HG02610 (cell line): Measurements from ENCODE around the gene SREK1IP1.
A peak's percentile ranks its signal among the peaks of the same experiment; 100 is the strongest.

Source experiments
- ATAC-seq: cut with Tn5 transposase; IDR thresholded peaks from one replicate; pipeline ENCODE4 v1.9.1; 2021; ENCODE audit warnings: mild to moderate bottlenecking, moderate library complexity; ENCODE audit not compliant: unreplicated experiment

Gene SREK1IP1

DNA sequence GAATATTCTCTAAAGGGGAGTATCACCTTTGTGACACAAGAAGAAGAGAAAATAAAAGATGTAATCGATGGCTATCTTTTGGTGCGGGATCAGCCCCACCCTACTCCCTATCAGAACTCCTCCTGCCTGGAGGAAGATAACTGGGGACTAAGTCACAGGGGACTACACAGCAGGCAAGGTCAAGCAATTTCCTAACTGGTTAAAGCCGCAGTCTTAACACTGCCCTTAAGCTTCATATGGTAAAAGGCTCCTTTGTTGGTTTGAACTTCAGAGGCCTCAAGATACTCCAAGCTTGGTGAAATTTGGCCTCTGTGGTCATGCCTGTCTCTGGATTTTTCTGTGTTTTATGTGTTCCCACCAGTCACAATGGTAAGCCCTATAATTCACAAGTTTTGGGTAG, 79.5 kb downstream of the SREK1IP1 start:
- ATAC-seq, result no peak

DNA sequence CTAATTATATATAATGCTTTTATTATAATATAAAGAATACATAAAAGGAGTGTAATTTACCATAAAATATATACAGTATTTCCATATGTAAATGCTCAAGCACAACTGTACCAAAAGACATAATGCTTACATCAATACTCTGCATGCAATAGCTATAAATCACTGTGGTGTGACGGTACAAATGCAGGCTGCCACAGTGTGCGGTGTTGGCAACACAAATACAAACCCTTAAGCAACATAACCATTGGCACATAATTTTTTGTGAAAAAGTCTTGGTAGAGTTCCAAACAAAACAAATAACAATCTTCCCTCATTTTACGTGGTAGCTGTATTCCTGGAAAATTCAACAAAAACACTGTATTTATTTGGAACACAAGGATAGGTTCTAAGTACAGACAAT, 80.1 kb downstream of the SREK1IP1 start:
- ATAC-seq, result no peak

DNA sequence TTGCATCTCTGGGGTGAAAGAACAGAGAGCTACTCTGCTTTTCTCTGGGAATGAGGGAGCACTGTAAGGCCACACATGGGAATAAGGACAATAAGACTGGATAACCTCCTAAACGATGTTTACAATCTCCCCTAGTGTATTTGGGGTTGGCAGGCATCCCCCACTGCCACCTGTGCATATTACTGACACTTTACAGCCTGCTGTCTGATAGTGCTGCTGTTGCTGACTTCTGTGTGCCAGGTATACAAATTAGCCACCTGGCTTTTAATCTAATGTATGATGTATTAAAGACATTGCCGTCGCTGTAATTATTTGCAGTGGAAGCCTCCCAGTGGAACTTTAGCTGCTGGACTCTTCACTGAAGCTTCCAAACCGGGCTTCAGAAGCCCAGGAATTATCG, 82.6 kb downstream of the SREK1IP1 start:
- no peak for ATAC-seq

DNA sequence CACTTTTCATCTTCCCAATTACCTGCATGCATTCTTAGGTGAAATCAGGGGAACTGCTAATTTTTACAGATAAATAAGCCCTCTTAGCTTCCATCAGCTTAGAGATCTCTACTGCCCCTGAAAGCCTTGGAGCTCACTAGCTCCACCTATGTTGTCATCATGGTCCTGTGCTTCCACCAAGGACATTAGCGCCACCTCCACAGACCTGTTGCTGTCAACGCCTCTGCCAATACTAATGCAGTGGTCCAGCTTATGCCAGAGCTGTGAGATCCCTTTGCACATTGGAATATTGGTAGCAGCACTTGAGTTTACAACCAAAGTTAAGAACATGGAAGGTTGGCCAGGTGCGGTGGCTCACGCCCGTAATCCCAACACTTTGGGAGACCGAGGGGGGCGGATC, 85.9 kb downstream of the SREK1IP1 start:
- no peak for ATAC-seq

DNA sequence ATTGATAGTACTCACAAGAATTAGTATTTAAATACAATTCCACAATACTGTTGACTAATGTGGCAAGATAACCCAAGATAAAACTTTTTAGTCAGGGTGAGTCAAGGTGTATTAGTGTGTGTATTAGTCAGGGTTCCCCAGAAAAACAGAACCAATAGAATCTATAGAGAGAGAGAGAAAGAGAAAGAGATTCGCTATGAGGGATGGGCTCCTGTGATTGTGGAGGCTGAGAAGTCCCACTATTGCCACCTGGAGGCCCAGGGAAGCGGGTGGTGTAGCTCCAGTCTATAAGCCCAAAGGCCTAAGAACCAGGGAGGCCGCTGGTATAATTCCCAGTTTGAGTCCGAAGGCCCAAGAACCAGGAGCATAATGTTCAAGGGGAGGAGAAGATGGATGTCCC, 88.2 kb downstream of the SREK1IP1 start:
- no peak for ATAC-seq

DNA sequence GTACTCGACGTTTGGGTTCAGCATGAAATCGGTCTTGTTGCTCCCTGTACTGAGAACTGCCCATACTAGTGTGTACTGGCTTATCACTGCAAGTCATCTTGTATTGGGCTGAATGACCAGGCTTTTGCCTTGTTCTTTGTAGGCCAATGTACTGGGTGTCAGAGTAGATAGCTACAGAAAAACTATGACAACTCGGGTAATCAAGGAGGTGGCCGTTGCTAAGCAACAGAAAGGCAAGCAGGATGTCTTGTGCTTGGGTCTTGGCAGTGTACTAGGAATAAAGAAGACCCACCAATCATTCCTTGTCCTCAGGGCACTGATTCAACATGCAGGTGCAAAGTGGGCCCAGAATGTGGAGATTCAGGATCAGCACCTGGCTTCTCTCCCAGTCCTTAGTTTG, 90.1 kb downstream of the SREK1IP1 start:
- no peak for ATAC-seq

DNA sequence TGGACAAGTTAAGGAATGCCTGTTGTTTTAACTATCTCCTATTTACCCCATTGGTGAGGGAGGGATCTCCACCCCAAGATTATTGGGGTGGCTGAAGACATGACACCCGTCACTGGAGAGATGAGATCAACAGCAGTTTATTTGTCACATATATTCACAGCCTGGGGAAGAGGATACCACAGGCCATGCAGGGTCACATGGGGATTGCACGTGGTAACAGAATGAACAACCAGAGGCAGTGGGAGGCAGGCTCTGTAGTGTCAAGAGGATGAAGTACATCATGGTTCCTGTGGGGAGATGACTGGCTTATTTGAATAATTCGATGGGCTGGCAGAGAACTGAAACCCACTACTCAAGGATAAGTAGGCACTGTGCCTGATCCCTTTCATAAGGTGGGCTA, 96.8 kb downstream of the SREK1IP1 start:
- peak; percentile 62 for ATAC-seq

DNA sequence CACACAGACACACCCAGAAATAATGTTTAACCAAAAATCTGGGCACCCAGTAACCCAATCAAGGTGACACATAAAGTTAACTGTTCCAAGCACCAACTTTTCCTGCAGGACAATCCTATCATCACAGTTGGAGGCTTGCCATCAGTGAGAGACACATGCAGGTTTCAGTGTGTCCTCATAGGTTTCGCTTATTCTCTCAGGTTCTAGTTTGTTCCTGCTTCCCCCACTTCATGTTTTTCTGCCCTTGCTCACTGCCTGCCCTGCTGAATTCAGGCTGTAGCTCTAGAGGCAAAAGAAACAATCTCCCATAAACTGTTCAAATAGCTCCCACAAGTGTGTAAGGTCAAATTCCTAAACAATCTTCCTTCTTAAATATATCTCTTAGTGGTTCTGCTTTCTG, 98.2 kb downstream of the SREK1IP1 start:
- no peak for ATAC-seq
